ENCODE measurements around the gene TRIO.

TRIO gene

GRCh38 chr5:14211818-14212803 is 69.0 kb downstream of the TRIO start:
- DNase-seq, result no peak

GRCh38 chr5:14212838-14213237 is 69.7 kb downstream of the TRIO start:
- DNase-seq, result no peak

- DNase-seq, result no peak
Observed at GRCh38 chr5:14213253-14213652, 70.1 kb downstream of the TRIO start.

GRCh38 chr5:14213813-14214585 is 70.9 kb downstream of the TRIO start:
- DNase-seq, result no peak

GRCh38 chr5:14215901-14216300 is 72.8 kb downstream of the TRIO start:
- no peak for DNase-seq

GRCh38 chr5:14216372-14216771 is 73.2 kb downstream of the TRIO start:
- no peak for DNase-seq

GRCh38 chr5:14216902-14217301 is 73.8 kb downstream of the TRIO start:
- no peak for DNase-seq

GRCh38 chr5:14217587-14217986 is 74.4 kb downstream of the TRIO start:
- DNase-seq, result no peak

- no peak for DNase-seq
Observed at GRCh38 chr5:14218011-14218410, 74.9 kb downstream of the TRIO start.

- no peak for DNase-seq
Observed at GRCh38 chr5:14218480-14218879, 75.3 kb downstream of the TRIO start.

GRCh38 chr5:14218897-14219573 is 75.9 kb downstream of the TRIO start:
- no peak for DNase-seq

- DNase-seq, result no peak
Observed at GRCh38 chr5:14219800-14220512, 76.8 kb downstream of the TRIO start.

- DNase-seq, result no peak
Observed at GRCh38 chr5:14220642-14221041, 77.5 kb downstream of the TRIO start.

GRCh38 chr5:14221732-14222131 is 78.6 kb downstream of the TRIO start:
- DNase-seq, result no peak

GRCh38 chr5:14222206-14222605 is 79.1 kb downstream of the TRIO start:
- no peak for DNase-seq

- DNase-seq, result no peak
Observed at GRCh38 chr5:14223372-14223771, 80.2 kb downstream of the TRIO start.

- no peak for DNase-seq
Observed at GRCh38 chr5:14225173-14225834, 82.2 kb downstream of the TRIO start.

GRCh38 chr5:14226149-14226548 is 83.0 kb downstream of the TRIO start:
- no peak for DNase-seq

GRCh38 chr5:14226554-14226953 is 83.4 kb downstream of the TRIO start:
- DNase-seq, result no peak

- no peak for DNase-seq
Observed at GRCh38 chr5:14226992-14227391, 83.8 kb downstream of the TRIO start.

- no peak for DNase-seq
Observed at GRCh38 chr5:14227513-14227912, 84.4 kb downstream of the TRIO start.

GRCh38 chr5:14228219-14228618 is 85.1 kb downstream of the TRIO start:
- no peak for DNase-seq

Data from NCI-H526 treated with DMSO at 0.1 percent for 48 hours (cell line).